Activated CD4-positive, alpha-beta T cell treated with anti-CD3 and anti-CD28 coated beads for 1 hour (primary cell): ENCODE measurements around the gene GPR151.

Source experiments
- DNase-seq: peaks from one replicate; pipeline ENCODE4 v3.0.0-alpha.2; 2020

GPR151 gene

GRCh38 chr5:146519554-146519953 is 3.6 kb upstream of the GPR151 start:
- no peak for DNase-seq

DNA sequence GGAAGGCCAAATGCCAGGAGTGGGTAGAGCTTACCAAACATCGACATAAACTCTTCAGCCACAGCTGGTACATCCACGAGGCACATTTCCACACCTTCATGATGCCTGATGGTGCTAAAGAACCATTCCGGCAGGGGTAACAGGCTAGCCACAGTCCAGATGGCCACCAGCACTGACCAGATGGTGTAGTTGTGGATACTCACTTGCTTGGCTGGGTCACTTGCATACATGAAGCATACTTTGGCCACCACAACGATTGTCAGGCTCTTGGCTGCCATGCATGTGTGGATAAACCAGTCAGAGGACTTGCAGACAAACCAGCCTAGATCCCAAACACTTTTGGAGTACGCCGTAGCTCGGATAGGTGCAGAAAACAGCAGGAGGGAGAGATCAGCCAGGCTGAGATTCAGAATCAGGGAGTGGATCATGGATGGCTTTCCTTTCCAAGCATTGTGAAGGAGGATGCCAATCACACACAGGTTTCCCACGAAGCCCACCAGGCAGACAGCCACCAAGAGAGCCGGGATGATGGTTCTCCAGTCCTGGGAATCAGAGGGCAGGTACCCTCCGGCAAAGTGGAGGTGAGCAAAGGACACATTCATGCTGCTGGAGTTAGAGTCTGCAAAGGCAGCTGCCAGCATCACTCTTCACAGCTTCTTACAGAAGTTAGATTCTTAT is 378 bp downstream of the GPR151 start:
- no peak for DNase-seq

GRCh38 chr5:146514575-146514974 is 1.4 kb downstream of the GPR151 start:
- no peak for DNase-seq

GRCh38 chr5:146513462-146513861 is 2.5 kb downstream of the GPR151 start:
- DNase-seq, result no peak

DNA sequence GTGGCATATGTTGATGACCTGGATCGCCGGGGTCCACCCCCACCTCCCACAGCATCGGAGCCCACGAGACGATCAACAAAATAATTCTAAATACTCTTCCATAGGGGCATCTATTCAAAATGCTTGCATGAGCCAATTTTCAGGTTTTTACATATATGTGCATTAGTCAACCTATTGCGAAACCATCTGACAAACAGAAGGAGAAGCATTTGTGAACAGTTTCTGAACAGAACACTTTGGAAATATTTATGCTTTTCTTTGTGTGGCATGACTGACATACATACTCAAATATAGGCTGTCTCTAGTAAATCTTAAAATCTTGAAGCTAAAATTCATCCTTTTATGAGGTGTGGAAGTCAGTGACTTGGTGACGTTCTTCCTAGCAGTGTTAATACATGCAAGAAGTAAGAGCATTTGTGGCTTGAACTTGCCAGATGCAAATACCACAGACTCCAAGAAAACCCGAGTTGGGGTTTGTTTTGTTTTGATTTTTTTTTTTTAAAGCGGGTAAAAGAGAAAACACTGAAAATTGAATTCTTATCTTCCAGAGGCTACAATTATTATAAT is 5.3 kb downstream of the GPR151 start:
- no peak for DNase-seq

GRCh38 chr5:146507428-146507827 is 8.6 kb downstream of the GPR151 start:
- DNase-seq, result no peak

DNA sequence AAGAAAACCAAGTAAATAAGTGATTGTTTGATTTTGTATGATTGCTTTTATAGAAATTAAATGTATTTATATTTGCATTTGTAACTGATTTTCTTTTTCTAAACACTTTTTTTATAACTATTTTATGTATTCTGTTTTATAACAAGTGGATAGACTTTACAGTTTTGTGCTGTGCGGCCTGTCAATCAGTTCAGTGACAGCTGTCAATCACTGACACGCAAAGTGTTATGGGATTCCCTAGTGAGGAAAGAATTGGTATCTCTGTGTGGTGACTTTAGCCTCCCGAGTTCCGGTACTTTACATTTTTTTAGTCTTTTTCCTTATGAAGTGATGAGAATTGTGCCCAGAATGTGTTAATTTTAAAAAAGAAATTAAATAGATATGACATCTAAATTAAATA is 16.3 kb downstream of the GPR151 start:
- no peak for DNase-seq

DNA sequence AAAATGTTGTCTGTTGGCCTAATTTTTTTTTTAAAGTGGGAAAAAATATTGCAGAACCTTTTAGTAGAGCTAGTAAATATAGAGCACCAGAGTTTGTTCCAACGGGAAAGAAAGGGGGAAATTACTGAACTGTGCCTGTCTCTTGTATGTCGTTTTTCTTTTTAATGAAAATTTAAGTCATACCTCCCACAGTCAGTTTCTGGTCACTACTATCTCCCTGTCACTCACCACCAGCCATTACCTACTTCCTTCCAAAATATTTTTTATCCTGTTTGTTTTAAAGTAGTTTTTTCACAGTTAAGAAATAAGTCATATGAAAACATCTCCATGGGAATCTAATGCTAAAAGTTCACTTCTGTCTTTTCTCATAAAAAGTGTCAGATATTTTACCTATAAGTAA is 21.3 kb downstream of the GPR151 start:
- DNase-seq, result no peak

GRCh38 chr5:146490089-146490843 is 25.7 kb downstream of the GPR151 start:
- no peak for DNase-seq

- no peak for DNase-seq
These were observed 31.1 kb downstream of the GPR151 start for GRCh38 chr5:146484714-146485391.

DNA sequence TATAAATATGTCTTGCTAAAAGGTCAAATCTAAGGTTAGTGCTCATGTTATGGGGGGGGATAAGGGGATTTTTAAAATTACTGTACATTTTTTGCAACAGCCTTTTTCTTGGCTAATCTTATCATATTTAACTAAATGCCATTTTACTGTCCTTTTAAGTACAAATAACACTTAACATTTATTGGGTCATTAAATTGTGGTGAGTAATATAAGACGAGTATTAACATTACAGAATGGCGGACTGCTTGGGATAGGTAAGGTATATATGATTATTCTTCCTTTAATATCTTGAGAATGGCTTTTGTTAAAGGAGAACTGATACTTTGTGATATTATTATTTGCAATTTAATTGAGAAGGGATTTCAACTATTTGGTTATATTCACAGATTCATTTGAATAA is 33.2 kb downstream of the GPR151 start:
- no peak for DNase-seq

- no peak for DNase-seq
These were observed 40.1 kb downstream of the GPR151 start for GRCh38 chr5:146475906-146476305.

DNA sequence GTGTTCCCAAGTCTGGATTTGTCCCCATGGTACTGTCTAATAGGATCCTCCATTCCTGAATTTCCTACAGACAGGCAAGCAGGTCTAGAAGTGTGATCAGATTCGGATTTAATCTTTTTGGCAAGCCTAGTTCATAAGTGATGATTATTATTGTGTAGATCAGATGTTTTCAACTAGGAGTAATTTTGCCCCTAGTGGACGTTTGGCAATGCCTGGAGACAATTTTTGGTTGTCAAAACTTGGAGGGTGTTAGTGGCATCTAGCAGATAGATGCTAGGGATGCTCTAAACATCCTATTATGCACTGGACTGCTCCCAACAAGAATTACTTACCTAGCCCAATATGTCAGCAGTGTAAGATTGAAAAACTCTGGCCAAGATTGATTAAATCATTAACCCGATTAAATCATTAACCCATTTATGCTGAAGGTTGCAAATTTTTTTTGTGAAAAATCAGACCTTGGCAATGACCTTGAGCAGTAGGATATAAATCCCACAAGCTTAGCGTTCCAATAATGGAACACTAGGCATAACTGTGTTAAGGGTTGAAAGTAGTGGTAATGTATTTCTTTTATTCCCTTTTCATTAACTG is 40.7 kb downstream of the GPR151 start:
- DNase-seq, result no peak

DNA sequence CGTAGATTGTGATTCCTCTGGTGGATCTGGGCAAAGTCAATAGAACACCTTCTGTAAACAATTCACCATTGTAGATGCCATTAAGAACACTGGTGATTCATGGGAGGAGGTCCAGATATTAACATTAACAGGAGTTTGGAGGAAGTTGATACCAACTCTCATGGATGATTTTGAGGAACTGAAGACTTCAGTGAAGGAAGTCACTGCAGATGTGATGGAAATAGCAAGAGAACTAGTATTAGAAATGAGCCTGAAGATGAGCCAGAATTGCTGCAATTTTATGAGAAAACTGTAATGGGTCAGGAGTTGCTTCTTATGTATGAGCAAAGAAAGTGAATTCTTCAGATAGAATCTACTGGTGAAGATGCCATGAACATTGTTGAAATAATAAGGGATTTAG is 41.9 kb downstream of the GPR151 start:
- DNase-seq, result no peak

GRCh38 chr5:146467760-146468159 is 48.2 kb downstream of the GPR151 start:
- no peak for DNase-seq

DNA sequence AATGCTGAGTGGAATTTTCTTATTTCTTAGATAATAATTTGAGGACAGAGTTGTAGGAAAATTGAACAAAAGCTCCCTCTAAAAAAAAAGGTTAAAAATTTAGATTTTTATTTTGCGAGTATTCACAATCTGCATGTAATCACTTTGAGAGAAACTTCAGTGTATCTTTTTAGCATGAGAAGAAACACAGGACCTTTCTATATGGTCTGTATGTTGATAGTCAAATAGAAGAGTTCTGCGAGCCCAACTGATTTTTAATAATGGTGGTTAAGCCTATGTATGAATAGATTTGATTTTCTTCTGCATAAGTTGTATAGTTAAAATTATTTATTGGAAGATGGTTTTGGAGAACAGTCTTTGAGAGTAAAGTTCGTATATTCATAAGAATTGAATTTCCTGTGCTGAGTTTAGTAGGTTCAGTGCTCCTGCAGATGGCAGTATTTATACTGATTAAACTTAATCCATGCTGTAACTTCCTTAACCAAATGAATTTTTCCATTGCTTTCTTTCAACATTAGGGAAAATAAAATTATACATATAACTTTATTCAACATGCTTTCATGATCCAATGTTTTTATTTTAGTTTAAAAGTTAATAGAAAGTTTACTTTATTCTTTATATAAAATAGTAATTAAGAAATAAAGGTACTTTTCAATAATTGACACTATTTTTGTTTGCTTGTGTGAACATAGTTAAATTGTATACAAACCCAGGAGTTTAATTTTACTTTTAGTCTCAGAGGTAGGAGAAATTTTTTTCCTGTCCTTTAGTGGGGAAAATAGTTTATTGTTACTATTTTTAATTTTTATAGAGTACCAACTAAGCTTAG is 49.3 kb downstream of the GPR151 start:
- no peak for DNase-seq

GRCh38 chr5:146463446-146463845 is 52.5 kb downstream of the GPR151 start:
- DNase-seq, result no peak
